ENCODE results near the gene ARVCF. TPM values are rescaled to one million over a fixed set of nuclear protein-coding genes. Genes with fewer than 3 reads are reported as not detected.
A peak's percentile ranks its signal among the peaks of the same experiment; 100 is the strongest.

ARVCF gene
- total RNA-seq, 1 donor from 2014 or later: 3.1 TPM

GRCh38 chr22:19972652-19973550 is 43.7 kb downstream of the ARVCF start:
- ATAC-seq: no peak

GRCh38 chr22:19972251-19972650 is 44.4 kb downstream of the ARVCF start:
- no peak for ATAC-seq

- peak; percentile 0 for ATAC-seq
These were observed 45.1 kb downstream of the ARVCF start for GRCh38 chr22:19971276-19972124.

- ATAC-seq: peak; percentile 56
These were observed 45.9 kb downstream of the ARVCF start for GRCh38 chr22:19970479-19971275.

DNA sequence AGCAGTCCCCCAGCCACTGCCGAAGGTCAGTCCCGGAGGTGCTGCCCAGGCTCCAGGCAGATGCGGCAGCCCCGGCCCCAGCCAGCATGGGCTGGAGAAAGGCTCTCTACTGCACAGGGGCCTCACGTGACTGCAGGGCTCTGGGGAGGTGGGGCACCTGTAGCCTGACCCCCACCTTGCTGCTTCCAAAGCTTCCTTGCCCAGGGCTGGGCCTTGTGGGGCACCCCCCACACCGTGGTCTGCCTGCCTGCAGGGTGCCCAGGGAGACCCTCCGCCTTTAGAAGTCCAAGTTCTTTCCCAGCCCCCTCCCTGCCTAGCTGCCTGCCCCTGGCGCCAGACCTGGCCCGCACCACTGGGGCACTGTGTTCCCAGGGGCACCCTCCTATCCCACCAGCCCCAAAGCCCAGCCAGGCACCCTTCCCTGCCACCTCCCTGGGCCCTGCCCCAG is 46.6 kb downstream of the ARVCF start:
- ATAC-seq: peak; percentile 0

DNA sequence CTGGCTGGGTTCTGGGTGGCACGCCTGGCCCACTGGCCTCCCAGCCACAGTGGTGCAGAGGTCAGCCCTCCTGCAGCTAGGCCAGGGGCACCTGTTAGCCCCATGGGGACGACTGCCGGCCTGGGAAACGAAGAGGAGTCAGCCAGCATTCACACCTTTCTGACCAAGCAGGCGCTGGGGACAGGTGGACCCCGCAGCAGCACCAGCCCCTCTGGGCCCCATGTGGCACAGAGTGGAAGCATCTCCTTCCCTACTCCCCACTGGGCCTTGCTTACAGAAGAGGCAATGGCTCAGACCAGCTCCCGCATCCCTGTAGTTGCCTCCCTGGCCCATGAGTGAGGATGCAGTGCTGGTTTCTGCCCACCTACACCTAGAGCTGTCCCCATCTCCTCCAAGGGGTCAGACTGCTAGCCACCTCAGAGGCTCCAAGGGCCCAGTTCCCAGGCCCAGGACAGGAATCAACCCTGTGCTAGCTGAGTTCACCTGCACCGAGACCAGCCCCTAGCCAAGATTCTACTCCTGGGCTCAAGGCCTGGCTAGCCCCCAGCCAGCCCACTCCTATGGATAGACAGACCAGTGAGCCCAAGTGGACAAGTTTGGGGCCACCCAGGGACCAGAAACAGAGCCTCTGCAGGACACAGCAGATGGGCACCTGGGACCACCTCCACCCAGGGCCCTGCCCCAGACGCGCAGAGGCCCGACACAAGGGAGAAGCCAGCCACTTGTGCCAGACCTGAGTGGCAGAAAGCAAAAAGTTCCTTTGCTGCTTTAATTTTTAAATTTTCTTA is 47.3 kb downstream of the ARVCF start:
- ATAC-seq: no peak

- ATAC-seq: no peak
These were observed 48.2 kb downstream of the ARVCF start for GRCh38 chr22:19968450-19968891.

DNA sequence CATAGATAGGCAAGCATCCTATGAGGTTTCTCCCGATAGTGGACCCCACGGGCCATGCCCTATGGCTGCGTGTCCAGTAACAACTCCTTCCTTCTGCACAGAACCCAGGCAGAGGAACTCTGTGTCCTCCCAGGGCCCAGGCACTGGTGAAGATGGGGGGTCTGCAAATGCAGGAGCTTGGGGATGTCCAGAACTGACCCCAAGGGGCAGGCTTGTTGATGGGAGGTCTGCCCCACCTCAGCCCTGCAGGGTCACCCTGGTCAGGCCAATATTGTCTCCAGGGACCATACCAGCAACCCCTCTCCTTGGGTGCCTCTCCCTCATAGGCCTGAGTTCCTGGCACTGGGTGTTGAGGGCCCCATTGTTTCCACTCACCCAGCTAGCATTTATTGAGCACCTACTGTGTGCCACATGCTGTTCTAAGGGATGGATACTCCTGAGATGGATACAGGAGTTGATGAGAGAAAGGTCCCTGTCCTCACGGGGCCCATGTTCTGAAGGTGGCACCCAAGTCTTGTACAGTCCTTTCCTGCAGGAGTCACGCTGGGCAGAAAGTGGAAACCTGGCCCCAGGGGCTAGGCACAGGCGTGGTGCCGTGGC is 48.7 kb downstream of the ARVCF start:
- no peak for ATAC-seq

GRCh38 chr22:19966908-19967750 is 49.5 kb downstream of the ARVCF start:
- ATAC-seq: no peak

GRCh38 chr22:19965771-19966709 is 50.6 kb downstream of the ARVCF start:
- no peak for ATAC-seq

- ATAC-seq: no peak
These were observed 51.8 kb downstream of the ARVCF start for GRCh38 chr22:19964701-19965386.

DNA sequence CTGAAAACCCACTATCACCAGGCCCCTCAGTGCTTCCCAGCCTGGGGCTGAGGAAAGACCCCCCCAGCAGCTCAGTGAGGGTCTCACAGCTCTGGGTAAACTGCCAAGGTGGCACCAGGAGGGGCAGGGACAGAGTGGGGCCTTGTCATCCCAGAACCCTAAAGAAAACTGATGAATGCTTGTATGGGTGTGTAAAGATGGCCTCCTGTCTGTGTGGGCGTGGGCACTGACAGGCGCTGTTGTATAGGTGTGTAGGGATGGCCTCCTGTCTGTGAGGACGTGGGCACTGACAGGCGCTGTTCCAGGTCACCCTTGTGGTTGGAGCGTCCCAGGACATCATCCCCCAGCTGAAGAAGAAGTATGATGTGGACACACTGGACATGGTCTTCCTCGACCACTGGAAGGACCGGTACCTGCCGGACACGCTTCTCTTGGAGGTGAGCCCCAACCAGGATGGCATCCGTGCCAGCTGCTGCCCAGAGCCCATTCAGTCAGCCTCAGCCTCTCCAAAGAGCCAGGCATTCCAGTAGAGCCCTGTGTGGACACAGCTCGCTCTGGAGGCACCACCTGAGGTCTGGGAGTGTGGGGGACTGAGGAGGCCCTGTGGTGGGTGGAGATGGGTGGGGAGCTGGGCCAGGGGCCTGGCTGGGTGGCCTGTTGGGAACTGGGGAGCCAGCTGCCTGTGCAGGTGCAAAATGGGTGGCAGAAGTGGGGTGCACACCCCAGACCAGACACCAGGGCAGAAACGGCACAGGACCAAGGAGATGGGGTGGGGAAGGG is 52.6 kb downstream of the ARVCF start:
- ATAC-seq: no peak

DNA sequence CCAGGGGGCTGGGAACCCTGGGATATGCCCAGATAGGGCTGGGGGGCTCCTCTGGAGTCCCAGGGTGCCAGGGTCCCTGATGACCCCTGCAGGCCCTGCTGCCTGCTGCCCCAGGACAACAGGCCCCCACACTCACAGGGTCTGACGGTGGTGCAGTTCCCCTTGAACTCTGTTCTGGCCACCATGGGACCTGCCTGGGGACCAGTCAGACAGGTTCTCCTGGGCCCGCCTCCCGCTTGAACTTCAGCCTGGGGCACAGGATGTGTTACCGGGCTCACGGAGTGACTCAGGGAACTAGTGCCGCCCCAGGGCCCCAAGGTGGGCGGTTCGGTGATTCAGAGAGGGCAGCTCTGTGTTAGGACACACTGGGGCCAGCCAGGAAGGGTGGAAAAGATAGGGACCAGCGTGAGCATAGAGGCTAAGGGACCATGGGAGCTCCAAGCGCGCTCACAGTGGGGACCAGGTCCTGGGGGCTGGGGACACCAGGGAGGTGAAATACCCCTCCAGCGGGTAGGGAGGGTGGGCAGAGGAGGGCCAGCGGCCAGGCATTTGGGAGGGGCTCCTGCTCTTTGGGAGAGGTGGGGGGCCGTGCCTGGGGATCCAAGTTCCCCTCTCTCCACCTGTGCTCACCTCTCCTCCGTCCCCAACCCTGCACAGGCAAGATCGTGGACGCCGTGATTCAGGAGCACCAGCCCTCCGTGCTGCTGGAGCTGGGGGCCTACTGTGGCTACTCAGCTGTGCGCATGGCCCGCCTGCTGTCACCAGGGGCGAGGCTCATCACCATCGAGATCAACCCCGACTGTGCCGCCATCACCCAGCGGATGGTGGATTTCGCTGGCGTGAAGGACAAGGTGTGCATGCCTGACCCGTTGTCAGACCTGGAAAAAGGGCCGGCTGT is 53.5 kb downstream of the ARVCF start:
- peak; percentile 88 for ATAC-seq

GRCh38 chr22:19962246-19962908 is 54.2 kb downstream of the ARVCF start:
- ATAC-seq: peak; percentile 79

DNA sequence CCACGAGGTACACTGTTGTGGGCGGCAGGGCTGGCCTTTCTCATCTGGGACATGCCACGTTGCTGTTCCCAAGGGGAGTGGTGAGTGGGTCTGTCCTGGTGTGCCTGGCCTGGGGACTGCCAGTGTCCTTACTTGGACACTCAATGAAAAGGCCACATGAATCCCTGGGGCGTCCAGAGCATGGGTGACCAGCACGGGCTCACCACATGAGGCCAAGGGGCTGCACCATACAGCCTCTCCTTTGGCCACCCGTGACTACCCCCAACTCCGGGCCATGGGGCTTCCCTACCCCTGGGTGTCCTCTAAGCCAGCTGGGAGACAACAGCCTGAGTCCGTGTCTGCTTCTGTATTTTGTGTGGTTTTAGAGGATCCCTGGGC is 54.8 kb downstream of the ARVCF start:
- no peak for ATAC-seq

GRCh38 chr22:19961201-19961580 is 55.4 kb downstream of the ARVCF start:
- ATAC-seq: no peak
